ENCODE measurements around the gene AGAP2.

AGAP2 gene

GRCh38 chr12:57731411-57732080 lies 7.0 kb downstream of the AGAP2 start:
- no peaks in the 10 kb centered on the region for H3K9me3 Mint-ChIP-seq
- no peak overlapping the region for H3K4me3 Mint-ChIP-seq
- H3K4me1 Mint-ChIP-seq, result peaks cover 26% of the 10 kb centered on the region
- TF ChIP-seq CTCF (IDR thresholded peaks at IDR 0.05; ENCODE audit: unreplicated experiment in 3 of 3), result no peak
- peaks cover 99% of the 10 kb centered on the region for H3K27me3 Mint-ChIP-seq (ENCODE audit: low read depth)
- H3K36me3 Mint-ChIP-seq (ENCODE audit: low read depth), result peaks cover 12% of the 10 kb centered on the region
- H3K27ac Mint-ChIP-seq, result no peak overlapping the region

- no peaks in the 10 kb centered on the region for H3K9me3 Mint-ChIP-seq
- H3K36me3 Mint-ChIP-seq (ENCODE audit: low read depth), result peaks cover 12% of the 10 kb centered on the region
- no peak overlapping the region for H3K27ac Mint-ChIP-seq
- H3K4me1 Mint-ChIP-seq, result peaks cover 18% of the 10 kb centered on the region
- H3K4me3 Mint-ChIP-seq, result no peak overlapping the region
- peaks cover 96% of the 10 kb centered on the region for H3K27me3 Mint-ChIP-seq (ENCODE audit: low read depth)
- no peak for TF ChIP-seq CTCF (IDR thresholded peaks at IDR 0.05; ENCODE audit: unreplicated experiment in 3 of 3)
Observed at GRCh38 chr12:57730336-57731067, 8.0 kb downstream of the AGAP2 start.

GRCh38 chr12:57729321-57729844 lies 9.2 kb downstream of the AGAP2 start:
- Mint-ChIP-seq H3K27ac (no peak overlapping the region), H3K4me1 (peaks cover 7% of the 10 kb centered on the region), H3K4me3 (peak overlapping the region in 2 of 3 experiments; percentile 18 to 53), H3K27me3 (ENCODE audit: low read depth) (peaks cover 96% of the 10 kb centered on the region), H3K36me3 (ENCODE audit: low read depth) (peaks cover 12% of the 10 kb centered on the region), H3K9me3 (no peaks in the 10 kb centered on the region)
- TF ChIP-seq CTCF (IDR thresholded peaks at IDR 0.05; ENCODE audit: unreplicated experiment in 3 of 3), result no peak

GRCh38 chr12:57727758-57728395 lies 10.7 kb downstream of the AGAP2 start:
- H3K4me3 Mint-ChIP-seq, result peak overlapping the region; percentile 48 to 70 (median 61)
- H3K36me3 Mint-ChIP-seq (ENCODE audit: low read depth), result peaks cover 12% of the 10 kb centered on the region
- H3K27me3 Mint-ChIP-seq (ENCODE audit: low read depth), result peaks cover 96% of the 10 kb centered on the region
- peaks cover 5% of the 10 kb centered on the region for H3K4me1 Mint-ChIP-seq
- H3K9me3 Mint-ChIP-seq, result no peaks in the 10 kb centered on the region
- TF ChIP-seq CTCF (IDR thresholded peaks at IDR 0.05; ENCODE audit: unreplicated experiment in 3 of 3), result no peak
- H3K27ac Mint-ChIP-seq, result no peak overlapping the region

- peaks cover 12% of the 10 kb centered on the region for H3K36me3 Mint-ChIP-seq (ENCODE audit: low read depth)
Observed at GRCh38 chr12:57726884-57727757, 11.4 kb downstream of the AGAP2 start.

More at GRCh38 chr12:57726884-57727757, 11.4 kb downstream of the AGAP2 start:
- H3K27ac Mint-ChIP-seq, result no peak overlapping the region
- H3K4me1 Mint-ChIP-seq, result peaks cover 5% of the 10 kb centered on the region
- TF ChIP-seq CTCF (IDR thresholded peaks at IDR 0.05; ENCODE audit: unreplicated experiment in 3 of 3), result no peak
- H3K9me3 Mint-ChIP-seq, result no peaks in the 10 kb centered on the region
- peak overlapping the region; percentile 55 to 70 (median 61) for H3K4me3 Mint-ChIP-seq
- peaks cover 92% of the 10 kb centered on the region for H3K27me3 Mint-ChIP-seq (ENCODE audit: low read depth)
